CD4-positive, CD25-positive, alpha-beta regulatory T cell (primary cell): ENCODE results near the gene VPS54. TPM values are rescaled to one million over a fixed set of nuclear protein-coding genes. Genes with fewer than 3 reads are reported as not detected.
A peak's percentile ranks its signal among the peaks of the same experiment; 100 is the strongest.
"Not testable (repeated sequence)": the region's sequence is repeated elsewhere in the genome, so short reads cannot be mapped to it uniquely, and the experiment has no call there.

Experiments
- ATAC-seq, 2 donors: fragments of 150-1000 bp; cut with Tn5 transposase; one replicate each; pipeline ENCODE4 v1.10.0; 2021; ENCODE audit warnings: low read depth in 2 of 2, moderate number of reproducible peaks in 2 of 2, moderate library complexity in 1 of 2
- DNase-seq, 3 donors: peaks; one replicate each; pipeline versions ENCODE4 v3.0.0 to v3.0.0-alpha.2; 2012 to 2022; ENCODE audit warnings: mixed read lengths in 1 of 3
- H3K27ac ChIP-seq: one replicate; pipeline ENCODE4 v1.7.0; 2013; ENCODE audit warnings: mild to moderate bottlenecking, low read length; ENCODE audit not compliant: insufficient read depth, poor library complexity, severe bottlenecking
- H3K27me3 ChIP-seq: one replicate; pipeline ENCODE4 v1.7.0; 2013; ENCODE audit warnings: low read length; ENCODE audit not compliant: control insufficient read depth, insufficient read depth
- H3K36me3 ChIP-seq: one replicate; pipeline ENCODE4 v1.7.0; 2013; ENCODE audit warnings: mild to moderate bottlenecking, low read length, moderate library complexity; ENCODE audit not compliant: control insufficient read depth, insufficient read depth
- H3K4me1 ChIP-seq: 2 replicates; pipeline ENCODE4 v1.7.0; 2013; ENCODE audit warnings: mild to moderate bottlenecking, low read length; ENCODE audit not compliant: insufficient read depth, control insufficient read depth, poor library complexity, severe bottlenecking
- H3K4me3 ChIP-seq: one replicate; pipeline ENCODE4 v1.7.0; 2013; ENCODE audit warnings: low read depth, mild to moderate bottlenecking, low read length, moderate library complexity
- H3K9me3 ChIP-seq, 2 experiments: 1 replicate in 1 of 2; 2 replicates in 1 of 2; pipeline ENCODE4 v1.7.0; 2013; ENCODE audit warnings: low read length in 2 of 2, mild to moderate bottlenecking in 1 of 2, moderate library complexity in 1 of 2; ENCODE audit not compliant: control insufficient read depth in 2 of 2
- H3K27ac Mint-ChIP-seq, 3 donors: one replicate each; pipeline ENCODE4 v1.8.0; 2020 to 2022; ENCODE audit warnings: mild to moderate bottlenecking in 3 of 3, mixed read lengths in 3 of 3, moderate library complexity in 2 of 3
- H3K27me3 Mint-ChIP-seq: one replicate; pipeline ENCODE4 v1.8.0; 2022; ENCODE audit warnings: mild to moderate bottlenecking, mixed read lengths
- H3K36me3 Mint-ChIP-seq: one replicate; pipeline ENCODE4 v1.8.0; 2020; ENCODE audit warnings: mixed read lengths
- H3K4me1 Mint-ChIP-seq, 4 donors: one replicate each; pipeline ENCODE4 v1.8.0; 2020 to 2022; ENCODE audit warnings: mixed read lengths in 4 of 4, mild to moderate bottlenecking in 1 of 4
- H3K4me3 Mint-ChIP-seq, 4 donors: one replicate each; pipeline ENCODE4 v1.8.0; 2020 to 2022; ENCODE audit warnings: mild to moderate bottlenecking in 4 of 4, mixed read lengths in 4 of 4, moderate library complexity in 3 of 4
- H3K9me3 Mint-ChIP-seq, 7 donors: one replicate each; pipeline ENCODE4 v1.8.0; 2020 to 2022; ENCODE audit warnings: mixed read lengths in 7 of 7, mild to moderate bottlenecking in 3 of 7, moderate library complexity in 2 of 7
- polyA plus RNA-seq, 4 donors: library from polyadenylated mRNA; unstranded; fragments of 300-500 nt; fragmentation: Illumina TruSeq; gene quantifications; one replicate each; pipeline ENCODE4 v1.2.3, GENCODE V29; 2021
- total RNA-seq: library from RNA; stranded (reverse); gene quantifications from one replicate; pipeline ENCODE4 v1.2.3, GENCODE V29; 2022

Gene VPS54
- total and polyA plus RNA-seq, 5 donors from 2014 or later: 6.4 to 20.7 (median 12.2) TPM

DNA sequence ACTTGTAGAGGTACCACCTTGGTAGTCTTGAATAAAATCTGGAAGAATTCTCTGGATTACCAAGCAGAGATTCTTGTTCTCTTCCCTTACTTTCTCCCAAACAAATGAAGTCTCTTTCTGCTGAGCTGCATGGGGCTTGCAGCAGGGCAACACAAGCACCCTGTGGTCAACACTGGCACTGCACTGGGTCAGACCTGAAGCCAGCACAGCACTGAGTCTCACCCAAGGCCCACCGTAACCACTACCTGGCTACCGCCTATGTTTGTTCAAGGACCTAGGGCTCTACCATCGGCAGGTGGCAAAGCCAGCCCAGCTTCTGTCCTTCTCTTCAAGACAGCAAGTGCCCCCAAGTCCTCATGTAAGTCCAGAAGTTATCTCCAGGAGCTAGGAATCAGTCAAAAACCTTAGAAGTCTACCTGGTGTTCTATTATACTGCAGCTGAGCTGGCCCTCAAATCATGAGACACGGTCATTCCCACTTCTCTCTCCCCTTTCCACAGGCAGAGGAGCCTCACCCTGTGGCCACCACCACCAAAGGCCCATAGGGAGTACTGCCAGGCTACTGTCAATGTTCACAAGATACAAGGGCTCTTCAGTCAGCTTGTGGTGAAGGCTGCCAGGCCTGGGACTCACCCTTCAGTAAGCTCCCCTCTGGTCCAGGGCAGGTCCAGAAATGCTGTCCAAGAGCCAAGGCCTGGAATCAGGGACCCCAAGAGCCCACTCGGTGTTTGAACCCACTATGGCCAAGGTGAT, 18.4 kb downstream of the VPS54 start:
- no peak for DNase-seq
- Mint-ChIP-seq H3K4me3 (no peak overlapping the region), H3K4me1 (peaks cover 16 to 26% (median 20%) of the 10 kb centered on the region in 4 donors), H3K9me3 (peaks cover 0 to 23% (median 6%) of the 10 kb centered on the region in 7 donors), H3K27ac (peak overlapping the region in 1 of 3 donors; percentile 27), H3K36me3 (peaks cover 24% of the 10 kb centered on the region), H3K27me3 (no peaks in the 10 kb centered on the region)
- no peak overlapping the region for H3K27ac ChIP-seq
- ATAC-seq: no peak
- H3K27me3 ChIP-seq: no peaks in the 10 kb centered on the region
- no peaks in the 10 kb centered on the region for H3K4me1 ChIP-seq
- H3K4me3 ChIP-seq: no peak overlapping the region
- H3K36me3 ChIP-seq: peaks cover 8% of the 10 kb centered on the region
- H3K9me3 ChIP-seq: peaks cover 0 to 5% of the 10 kb centered on the region in 2 experiments

DNA sequence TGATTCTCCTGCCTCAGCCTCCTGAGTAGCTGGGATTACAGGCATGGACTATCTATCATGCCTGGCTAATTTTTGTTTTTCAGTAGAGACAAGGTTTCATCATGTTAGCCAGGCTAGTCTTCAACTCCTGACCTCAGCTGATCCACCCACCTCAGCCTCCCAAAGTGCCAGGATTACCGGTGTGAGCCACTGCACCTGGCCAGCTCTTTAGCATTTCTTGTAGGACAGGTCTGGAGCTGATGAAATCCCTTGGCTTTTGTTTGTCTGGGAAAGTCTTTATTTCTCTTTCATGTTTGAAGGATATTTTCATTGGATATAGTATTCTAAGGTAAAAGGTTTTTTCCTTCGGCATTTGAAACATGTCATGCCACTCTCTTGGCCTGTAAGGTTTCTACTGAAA, 20.2 kb downstream of the VPS54 start:
- H3K36me3 Mint-ChIP-seq: peaks cover 38% of the 10 kb centered on the region

DNA sequence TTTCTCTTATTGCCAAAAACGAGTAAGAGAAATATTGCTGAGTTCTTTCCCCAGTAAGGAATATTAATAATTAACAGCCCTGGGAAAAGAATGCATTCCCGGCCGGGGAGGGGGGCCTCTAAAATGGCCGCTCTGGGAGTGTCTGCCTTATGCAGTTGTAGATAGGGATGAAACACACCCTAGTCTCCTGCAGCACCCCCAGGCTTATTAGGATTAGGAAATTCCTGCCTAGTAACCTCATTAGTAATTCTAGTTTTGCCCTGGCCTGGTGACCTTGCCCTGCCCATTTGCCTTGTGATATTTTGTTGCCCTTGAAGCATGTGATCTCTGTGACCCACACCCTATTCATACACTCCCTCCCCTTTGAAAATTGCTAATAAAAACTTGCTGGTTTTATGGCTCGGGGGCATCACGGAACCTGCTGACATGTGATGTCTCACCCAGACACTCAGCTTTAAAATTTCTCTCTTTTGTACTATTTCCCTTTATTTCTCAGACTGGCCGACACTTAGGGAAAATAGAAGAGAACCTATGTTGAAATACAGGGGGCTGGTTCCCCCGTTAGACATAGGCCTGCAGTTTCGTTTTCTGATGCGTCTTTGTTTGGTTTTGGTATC, 22.5 kb downstream of the VPS54 start:
- H3K27me3 ChIP-seq, H3K9me3 ChIP-seq, DNase-seq, H3K36me3 ChIP-seq, H3K27ac Mint-ChIP-seq, H3K4me3 Mint-ChIP-seq, H3K4me1 ChIP-seq, ATAC-seq, H3K27me3 Mint-ChIP-seq, H3K4me3 ChIP-seq, H3K27ac ChIP-seq: not testable (repeated sequence)
- Mint-ChIP-seq H3K36me3 (peaks cover 48% of the 10 kb centered on the region), H3K4me1 (peaks cover 10 to 24% (median 22%) of the 10 kb centered on the region in 4 donors), H3K9me3 (peaks cover 0 to 23% (median 6%) of the 10 kb centered on the region in 7 donors)

More for the DNA sequence above, 20.2 kb downstream of the VPS54 start:
- Mint-ChIP-seq H3K9me3 (peaks cover 0 to 23% (median 6%) of the 10 kb centered on the region in 7 donors), H3K4me1 (peaks cover 21 to 30% (median 27%) of the 10 kb centered on the region in 4 donors), H3K4me3 (no peak overlapping the region), H3K27ac (no peak overlapping the region), H3K27me3 (no peaks in the 10 kb centered on the region)
- peaks cover 0 to 5% of the 10 kb centered on the region in 2 experiments for H3K9me3 ChIP-seq
- H3K27me3 ChIP-seq: no peaks in the 10 kb centered on the region
- no peak overlapping the region for H3K4me3 ChIP-seq
- ATAC-seq (no peak), DNase-seq (no peak)
- H3K36me3 ChIP-seq: peaks cover 8% of the 10 kb centered on the region
- H3K4me1 ChIP-seq: no peaks in the 10 kb centered on the region
- H3K27ac ChIP-seq: no peak overlapping the region

DNA sequence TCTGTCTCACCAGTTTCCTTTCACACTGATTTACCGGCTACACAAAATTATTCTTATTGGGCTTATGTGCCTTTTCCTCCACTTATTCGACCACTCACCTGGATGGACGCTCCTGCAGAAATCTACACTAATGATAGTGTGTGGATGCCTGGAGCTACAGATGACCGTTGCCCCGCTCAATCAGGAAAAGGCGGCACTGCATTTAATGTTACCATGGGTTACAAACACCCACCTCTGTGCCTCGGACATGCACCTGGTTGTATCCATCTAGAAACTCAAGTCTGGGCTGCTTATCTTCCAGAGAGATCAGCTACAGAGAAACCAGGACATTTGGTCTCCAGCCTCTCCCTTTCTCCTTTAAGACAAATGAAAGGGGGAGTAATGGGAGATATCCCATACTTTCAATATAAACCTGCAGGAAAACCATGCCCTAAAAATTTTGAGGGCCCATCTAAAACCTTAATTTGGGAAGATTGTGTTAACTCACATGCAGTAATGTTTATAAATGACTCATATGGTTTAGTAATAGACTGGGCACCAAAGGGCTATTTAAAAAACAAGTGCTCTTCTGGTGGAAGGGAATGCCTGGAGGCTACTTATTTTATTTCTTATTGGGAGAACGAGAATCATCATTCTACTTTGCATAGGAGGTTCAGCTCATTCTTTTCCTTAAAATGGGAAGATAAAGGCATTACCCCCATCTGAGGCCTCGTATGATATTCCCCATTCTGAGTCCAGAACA, 24.7 kb downstream of the VPS54 start:
- not testable (repeated sequence) for H3K9me3 ChIP-seq, H3K27me3 ChIP-seq, H3K4me1 ChIP-seq, ATAC-seq, H3K27ac ChIP-seq, H3K36me3 ChIP-seq, H3K27me3 Mint-ChIP-seq, H3K4me3 Mint-ChIP-seq, DNase-seq, H3K4me3 ChIP-seq
- H3K9me3 Mint-ChIP-seq: peaks cover 2 to 25% (median 12%) of the 10 kb centered on the region in 7 donors
- peaks cover 50% of the 10 kb centered on the region for H3K36me3 Mint-ChIP-seq
- peaks cover 5 to 26% (median 23%) of the 10 kb centered on the region in 4 donors for H3K4me1 Mint-ChIP-seq
- peak overlapping the region in 1 of 3 donors; percentile 38 for H3K27ac Mint-ChIP-seq

DNA sequence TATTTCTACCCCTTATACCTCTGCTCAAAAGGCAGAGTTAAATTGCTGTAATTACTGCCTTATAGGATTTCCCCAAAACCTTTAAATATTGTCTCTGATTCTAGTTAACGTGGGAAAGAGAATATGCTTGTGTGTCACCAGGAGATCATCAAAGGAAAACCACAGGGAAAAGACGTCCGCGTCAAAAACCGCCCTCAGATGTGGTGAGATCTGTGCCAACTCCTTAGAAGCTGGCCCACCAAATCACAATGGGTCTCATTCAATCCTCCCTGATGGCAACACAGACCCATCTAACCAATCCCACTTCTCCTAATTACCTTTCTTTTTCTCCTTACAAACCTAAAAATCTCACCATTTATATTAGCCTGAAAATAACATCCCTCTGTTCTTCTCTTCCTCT, 25.4 kb downstream of the VPS54 start:
- no peak overlapping the region for H3K27ac ChIP-seq
- H3K27me3 ChIP-seq: no peaks in the 10 kb centered on the region
- H3K4me1 Mint-ChIP-seq: peaks cover 5 to 26% (median 22%) of the 10 kb centered on the region in 4 donors
- H3K4me3 ChIP-seq: no peak overlapping the region
- H3K4me3 Mint-ChIP-seq: no peak overlapping the region
- no peak for DNase-seq
- H3K27ac Mint-ChIP-seq: peak overlapping the region in 1 of 3 donors; percentile 48
- H3K36me3 Mint-ChIP-seq: peaks cover 56% of the 10 kb centered on the region
- no peaks in the 10 kb centered on the region for H3K4me1 ChIP-seq
- peaks cover 2 to 22% (median 12%) of the 10 kb centered on the region in 7 donors for H3K9me3 Mint-ChIP-seq
- H3K9me3 ChIP-seq: peaks cover 4 to 5% of the 10 kb centered on the region in 2 experiments
- ATAC-seq: no peak
- no peaks in the 10 kb centered on the region for H3K27me3 Mint-ChIP-seq
- H3K36me3 ChIP-seq: no peaks in the 10 kb centered on the region

DNA sequence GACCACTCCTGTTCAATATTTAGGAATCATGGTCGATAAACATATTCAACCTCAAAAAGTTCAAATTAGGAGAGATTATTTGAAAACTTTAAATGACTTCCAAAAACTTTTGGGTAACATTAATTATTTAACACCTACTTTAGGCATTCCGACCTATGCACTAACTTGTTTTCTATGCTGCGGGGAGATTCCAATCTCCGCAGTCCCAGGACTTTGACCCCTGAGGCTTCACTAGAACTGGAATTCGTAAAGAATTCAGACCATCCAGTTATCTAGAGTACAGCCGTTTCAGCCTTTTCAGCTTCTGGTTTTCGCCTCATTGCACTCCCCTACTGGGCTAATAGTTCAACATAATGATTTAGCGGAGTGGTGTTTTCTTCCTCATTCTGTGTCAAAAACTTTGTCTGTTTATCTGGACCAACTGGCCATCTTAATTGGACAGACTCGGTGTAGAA, 26.1 kb downstream of the VPS54 start:
- H3K4me1 ChIP-seq, H3K36me3 ChIP-seq: not testable (repeated sequence)

DNA sequence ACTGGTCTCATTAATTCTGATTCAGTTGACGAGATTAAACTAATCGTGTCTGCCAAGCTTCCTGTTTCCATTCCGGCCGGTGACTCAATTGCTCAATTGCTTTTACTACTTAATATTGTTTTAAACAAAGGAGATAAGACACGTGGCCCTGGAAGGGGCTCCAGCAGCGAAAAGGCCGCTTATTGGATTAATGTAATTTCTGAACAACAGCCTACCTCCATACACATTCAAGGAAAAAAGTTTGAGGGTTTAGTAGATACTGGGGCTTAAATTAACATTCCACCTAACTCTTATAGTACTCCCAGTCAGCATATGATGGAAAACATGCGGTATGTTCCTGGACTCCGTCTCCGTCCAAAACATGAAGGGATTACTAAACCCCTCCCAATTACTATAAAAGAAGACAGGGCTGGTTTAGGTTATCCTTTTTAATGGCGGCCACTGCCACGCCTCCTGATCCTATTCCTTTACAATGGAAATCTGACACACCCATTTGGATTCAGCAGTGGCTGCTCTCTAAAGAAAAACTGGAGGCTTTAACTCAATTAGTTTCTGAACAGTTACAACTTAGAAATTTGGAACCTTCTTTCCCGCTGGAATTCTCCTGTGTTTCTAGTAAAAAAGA, 27.1 kb downstream of the VPS54 start:
- H3K27me3 Mint-ChIP-seq: no peaks in the 10 kb centered on the region
- ATAC-seq: no peak
- H3K9me3 ChIP-seq: peaks cover 2 to 4% of the 10 kb centered on the region in 2 experiments
- no peak overlapping the region for H3K27ac ChIP-seq
- no peak for DNase-seq
- H3K36me3 ChIP-seq: no peaks in the 10 kb centered on the region
- H3K27me3 ChIP-seq: no peaks in the 10 kb centered on the region
- H3K4me3 ChIP-seq: no peak overlapping the region
- no peaks in the 10 kb centered on the region for H3K4me1 ChIP-seq
- H3K4me3 Mint-ChIP-seq: no peak overlapping the region
- peaks cover 16 to 31% (median 22%) of the 10 kb centered on the region in 4 donors for H3K4me1 Mint-ChIP-seq
- peak overlapping the region in 2 of 3 donors; percentile 6 to 69 for H3K27ac Mint-ChIP-seq
- H3K9me3 Mint-ChIP-seq: peaks cover 2 to 12% (median 5%) of the 10 kb centered on the region in 7 donors
- peaks cover 44% of the 10 kb centered on the region for H3K36me3 Mint-ChIP-seq

More for the DNA sequence above, 26.1 kb downstream of the VPS54 start:
- not testable (repeated sequence) for H3K27ac Mint-ChIP-seq, H3K4me3 ChIP-seq, H3K9me3 ChIP-seq, DNase-seq, H3K4me3 Mint-ChIP-seq, ATAC-seq, H3K27me3 ChIP-seq, H3K27ac ChIP-seq, H3K27me3 Mint-ChIP-seq
- peaks cover 52% of the 10 kb centered on the region for H3K36me3 Mint-ChIP-seq
- peaks cover 2 to 19% (median 8%) of the 10 kb centered on the region in 7 donors for H3K9me3 Mint-ChIP-seq
- H3K4me1 Mint-ChIP-seq: peaks cover 6 to 26% (median 22%) of the 10 kb centered on the region in 4 donors
